ENCODE measurements around the gene AXIN1.

DNA sequence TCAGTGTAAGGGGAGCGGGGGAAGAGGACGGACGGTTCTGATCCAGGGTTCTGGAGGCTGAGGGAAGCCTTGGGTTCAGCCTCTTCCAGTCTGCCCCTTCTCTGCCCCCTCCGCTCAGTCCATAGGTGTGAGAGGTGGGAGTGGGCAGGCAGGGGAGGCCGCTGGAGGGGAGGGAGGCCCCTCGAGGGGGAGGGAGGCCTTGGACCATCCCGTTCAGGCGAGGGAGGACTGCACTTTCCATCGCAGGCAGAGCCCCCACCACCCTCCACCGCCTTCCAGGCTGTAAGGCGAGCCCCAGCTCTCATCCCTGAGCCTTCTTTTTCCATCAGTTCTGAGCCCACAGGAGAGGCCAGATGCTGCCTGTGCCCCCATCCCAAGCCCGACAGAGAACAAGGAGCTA, 4.2 kb upstream of the AXIN1 start:
- TF ChIP-seq CTCF (IDR thresholded peaks at IDR 0.05) (no peak), POLR2A (IDR thresholded peaks at IDR 0.05) (no peak)
